Upper lobe of left lung (tissue), 4 donors: ENCODE results near the gene ARID5B.

Experiments used
- EP300 ChIP-seq, 4 donors: sonication (generic); formaldehyde crosslinking; IDR thresholded peaks; one replicate each; pipeline ENCODE4 v1.5.1; 2017; ENCODE audit warnings: antibody characterized with exemption in 4 of 4, control low read depth in 2 of 4
- POLR2A ChIP-seq, 4 donors: fragments of 450-650 bp; IDR thresholded peaks; one replicate each; pipeline ENCODE4 v1.5.1; 2016 to 2017; ENCODE audit warnings: antibody characterized with exemption in 4 of 4, mild to moderate bottlenecking in 2 of 4
- POLR2AphosphoS5 ChIP-seq, 2 donors: sonication (generic); formaldehyde crosslinking; IDR thresholded peaks; one replicate each; pipeline ENCODE4 v1.5.1; 2017; ENCODE audit warnings: antibody characterized with exemption in 2 of 2
- TF ChIP-seq, protein P1 (sequence below), 6 experiments: fragments of 450-650 bp in 4 of 6; fragments of 200-600 bp in 2 of 6; sonication (generic) in 2 of 6; IDR thresholded peaks; one replicate each; pipeline ENCODE4 v1.5.1; 2016 to 2019; ENCODE audit warnings: antibody characterized with exemption in 6 of 6

DNA sequence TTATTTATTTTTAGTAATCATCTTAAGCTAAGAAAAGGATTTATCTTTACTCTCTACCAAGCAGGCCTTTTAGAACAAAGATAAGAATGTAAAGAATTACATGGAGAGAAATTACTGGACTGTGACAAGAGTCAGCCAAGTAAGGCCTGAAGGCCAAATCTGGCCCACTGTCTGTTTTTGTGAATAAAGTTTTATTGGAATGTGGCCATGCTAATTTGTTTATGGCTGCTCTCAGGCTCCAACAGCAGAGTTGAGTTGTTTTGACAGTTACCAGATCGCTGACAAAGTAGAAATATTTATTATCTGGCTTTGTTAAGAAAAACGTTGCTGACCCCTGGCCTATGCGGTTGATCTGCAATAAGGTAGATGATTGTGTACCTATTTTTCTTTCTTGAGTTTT, 6.1 kb downstream of the ARID5B start:
- TF ChIP-seq, protein P1, sequence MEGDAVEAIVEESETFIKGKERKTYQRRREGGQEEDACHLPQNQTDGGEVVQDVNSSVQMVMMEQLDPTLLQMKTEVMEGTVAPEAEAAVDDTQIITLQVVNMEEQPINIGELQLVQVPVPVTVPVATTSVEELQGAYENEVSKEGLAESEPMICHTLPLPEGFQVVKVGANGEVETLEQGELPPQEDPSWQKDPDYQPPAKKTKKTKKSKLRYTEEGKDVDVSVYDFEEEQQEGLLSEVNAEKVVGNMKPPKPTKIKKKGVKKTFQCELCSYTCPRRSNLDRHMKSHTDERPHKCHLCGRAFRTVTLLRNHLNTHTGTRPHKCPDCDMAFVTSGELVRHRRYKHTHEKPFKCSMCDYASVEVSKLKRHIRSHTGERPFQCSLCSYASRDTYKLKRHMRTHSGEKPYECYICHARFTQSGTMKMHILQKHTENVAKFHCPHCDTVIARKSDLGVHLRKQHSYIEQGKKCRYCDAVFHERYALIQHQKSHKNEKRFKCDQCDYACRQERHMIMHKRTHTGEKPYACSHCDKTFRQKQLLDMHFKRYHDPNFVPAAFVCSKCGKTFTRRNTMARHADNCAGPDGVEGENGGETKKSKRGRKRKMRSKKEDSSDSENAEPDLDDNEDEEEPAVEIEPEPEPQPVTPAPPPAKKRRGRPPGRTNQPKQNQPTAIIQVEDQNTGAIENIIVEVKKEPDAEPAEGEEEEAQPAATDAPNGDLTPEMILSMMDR (IDR thresholded peaks at IDR 0.05) = no peak
- TF ChIP-seq POLR2A (IDR thresholded peaks at IDR 0.05) (no peak), POLR2AphosphoS5 (IDR thresholded peaks at IDR 0.05) (no peak), EP300 (IDR thresholded peaks at IDR 0.05) (no peak)
